Measurements from ENCODE around the gene SRR. TPM values are rescaled to one million over a fixed set of nuclear protein-coding genes. Genes with fewer than 3 reads are reported as not detected.

The SRR gene
- total and polyA plus RNA-seq, 4 donors, result 2.9 to 10.3 (median 4.3) TPM

- 96% methylated on average over 21 of the region's 21 CpGs for WGBS
- Histone ChIP-seq H3K36me3 (ENCODE audit: control insufficient read depth in 4 of 4, insufficient read depth in 3 of 4, low read depth in 1 of 4, low read length in 3 of 4) (peaks cover 2 to 30% (median 4%) of the 10 kb centered on the region in 4 donors), H3K9ac (ENCODE audit: low read depth in 1 of 2, low read length in 2 of 2) (no peak overlapping the region)
Measured at GRCh38 chr17:2363318-2363717, 59.6 kb downstream of the SRR start.

More at GRCh38 chr17:2363318-2363717, 59.6 kb downstream of the SRR start:
- H3K9me3 ChIP-seq (ENCODE audit: control insufficient read depth in 4 of 4, low read length in 3 of 4), result no peaks in the 10 kb centered on the region
- no peaks in the 10 kb centered on the region for H3K4me1 ChIP-seq (ENCODE audit: control insufficient read depth in 4 of 4, insufficient read depth in 4 of 4, low read length in 3 of 4)
- TF ChIP-seq JUND (IDR thresholded peaks at IDR 0.05), result no peak
- no peak for TF ChIP-seq HNF4G (IDR thresholded peaks at IDR 0.05)
- TF ChIP-seq FOXA1 (IDR thresholded peaks at IDR 0.05), result no peak
- no peak for TF ChIP-seq SP1 (IDR thresholded peaks at IDR 0.05)
- TF ChIP-seq MAX (IDR thresholded peaks at IDR 0.05), result no peak
- TF ChIP-seq FOXA2 (IDR thresholded peaks at IDR 0.05), result no peak
- no peak for TF ChIP-seq YY1 (IDR thresholded peaks at IDR 0.05)
- no peak for TF ChIP-seq GABPA (IDR thresholded peaks at IDR 0.05 in 1 of 2, conservative IDR thresholded peaks at IDR 0.05 in 1 of 2)
- no peak for TF ChIP-seq ZBTB33 (IDR thresholded peaks at IDR 0.05)
- no peak for TF ChIP-seq ATF3 (IDR thresholded peaks at IDR 0.05)
- TF ChIP-seq TAF1 (conservative IDR thresholded peaks at IDR 0.05), result no peak
- no peak for TF ChIP-seq HNF4A (conservative IDR thresholded peaks at IDR 0.05)
- no peak for TF ChIP-seq REST (IDR thresholded peaks at IDR 0.05)
- no peak for TF ChIP-seq RAD21 (IDR thresholded peaks at IDR 0.05)
- no peak for TF ChIP-seq NR2F2 (IDR thresholded peaks at IDR 0.05)
- TF ChIP-seq RXRA (IDR thresholded peaks at IDR 0.05), result no peak
- H3K27ac ChIP-seq (ENCODE audit: low read depth in 1 of 2, low read length in 2 of 2), result no peak overlapping the region
- no peak for DNase-seq (ENCODE audit: low spot score)
- H3K27me3 ChIP-seq (ENCODE audit: control insufficient read depth in 4 of 4, insufficient read depth in 4 of 4, low read length in 3 of 4), result no peaks in the 10 kb centered on the region
- no peak overlapping the region for H3K4me3 ChIP-seq (ENCODE audit: low read depth in 1 of 3, low read length in 3 of 3)
